ENCODE measurements around the gene GPHN. TPM values are rescaled to one million over a fixed set of nuclear protein-coding genes. Genes with fewer than 3 reads are reported as not detected.

The GPHN gene
- total RNA-seq, 4 donors from 2014 or later: 10.7 to 47.0 (median 28.2) TPM

GRCh38 chr14:66881596-66881995 is 373.6 kb downstream of the GPHN start:
- no peak for DNase-seq
- Histone ChIP-seq H3K9me3 (no peaks in the 10 kb centered on the region), H3K36me3 (no peaks in the 10 kb centered on the region), H3K27me3 (no peaks in the 10 kb centered on the region), H3K4me3 (no peak overlapping the region), H3K27ac (no peak overlapping the region), H3K4me1 (no peaks in the 10 kb centered on the region)
- TF ChIP-seq POLR2A (IDR thresholded peaks at IDR 0.05) (no peak), CTCF (IDR thresholded peaks at IDR 0.05) (no peak)

GRCh38 chr14:66884149-66884548 is 376.2 kb downstream of the GPHN start:
- DNase-seq: no peak
- Histone ChIP-seq H3K27me3 (no peaks in the 10 kb centered on the region), H3K36me3 (no peaks in the 10 kb centered on the region), H3K4me1 (no peaks in the 10 kb centered on the region), H3K27ac (no peak overlapping the region), H3K4me3 (no peak overlapping the region), H3K9me3 (no peaks in the 10 kb centered on the region)
- TF ChIP-seq POLR2A (IDR thresholded peaks at IDR 0.05) (no peak), CTCF (IDR thresholded peaks at IDR 0.05) (no peak)

- Histone ChIP-seq H3K36me3 (no peaks in the 10 kb centered on the region), H3K27ac (no peak overlapping the region), H3K4me3 (no peak overlapping the region), H3K9me3 (peaks cover 0 to 4% (median 0%) of the 10 kb centered on the region in 4 donors), H3K27me3 (no peaks in the 10 kb centered on the region), H3K4me1 (no peaks in the 10 kb centered on the region)
- no peak for DNase-seq
- TF ChIP-seq CTCF (IDR thresholded peaks at IDR 0.05) (no peak), POLR2A (IDR thresholded peaks at IDR 0.05) (no peak)
Measured at GRCh38 chr14:66900719-66901118, 392.8 kb downstream of the GPHN start.

- no peak for DNase-seq
- no peaks in the 10 kb centered on the region for H3K4me1 ChIP-seq
- H3K9me3 ChIP-seq: no peaks in the 10 kb centered on the region
- H3K27ac ChIP-seq: no peak overlapping the region
- no peaks in the 10 kb centered on the region for H3K27me3 ChIP-seq
- no peaks in the 10 kb centered on the region for H3K36me3 ChIP-seq
- no peak overlapping the region for H3K4me3 ChIP-seq
- no peak for TF ChIP-seq POLR2A (IDR thresholded peaks at IDR 0.05)
- TF ChIP-seq CTCF (IDR thresholded peaks at IDR 0.05): no peak
Measured at GRCh38 chr14:66910311-66910840, 402.4 kb downstream of the GPHN start.

- no peak for TF ChIP-seq CTCF (IDR thresholded peaks at IDR 0.05)
- TF ChIP-seq POLR2A (IDR thresholded peaks at IDR 0.05): no peak
- DNase-seq: no peak
- Histone ChIP-seq H3K36me3 (no peaks in the 10 kb centered on the region), H3K9me3 (no peaks in the 10 kb centered on the region), H3K4me3 (no peak overlapping the region), H3K27me3 (no peaks in the 10 kb centered on the region), H3K4me1 (no peaks in the 10 kb centered on the region), H3K27ac (no peak overlapping the region)
Measured at GRCh38 chr14:66916421-66916820, 408.5 kb downstream of the GPHN start.

- H3K36me3 ChIP-seq: no peaks in the 10 kb centered on the region
- no peak overlapping the region for H3K4me3 ChIP-seq
- no peak for TF ChIP-seq CTCF (IDR thresholded peaks at IDR 0.05)
- no peak for TF ChIP-seq POLR2A (IDR thresholded peaks at IDR 0.05)
- no peak for DNase-seq
- H3K9me3 ChIP-seq: no peaks in the 10 kb centered on the region
- no peak overlapping the region for H3K27ac ChIP-seq
- no peaks in the 10 kb centered on the region for H3K27me3 ChIP-seq
- no peaks in the 10 kb centered on the region for H3K4me1 ChIP-seq
Measured at GRCh38 chr14:66918527-66918926, 410.6 kb downstream of the GPHN start.

Measured in Peyer's patch (tissue), 4 donors.